ENCODE measurements around the gene VSIG10. TPM values are rescaled to one million over a fixed set of nuclear protein-coding genes. Genes with fewer than 3 reads are reported as not detected.
A peak's percentile ranks its signal among the peaks of the same experiment; 100 is the strongest.

Gene VSIG10
- total and polyA plus RNA-seq, 2 of the 13 experiments (the other 11 are each of a cell fraction or from before 2014, with no cell fraction given): 25.6 to 42.5 TPM

DNA sequence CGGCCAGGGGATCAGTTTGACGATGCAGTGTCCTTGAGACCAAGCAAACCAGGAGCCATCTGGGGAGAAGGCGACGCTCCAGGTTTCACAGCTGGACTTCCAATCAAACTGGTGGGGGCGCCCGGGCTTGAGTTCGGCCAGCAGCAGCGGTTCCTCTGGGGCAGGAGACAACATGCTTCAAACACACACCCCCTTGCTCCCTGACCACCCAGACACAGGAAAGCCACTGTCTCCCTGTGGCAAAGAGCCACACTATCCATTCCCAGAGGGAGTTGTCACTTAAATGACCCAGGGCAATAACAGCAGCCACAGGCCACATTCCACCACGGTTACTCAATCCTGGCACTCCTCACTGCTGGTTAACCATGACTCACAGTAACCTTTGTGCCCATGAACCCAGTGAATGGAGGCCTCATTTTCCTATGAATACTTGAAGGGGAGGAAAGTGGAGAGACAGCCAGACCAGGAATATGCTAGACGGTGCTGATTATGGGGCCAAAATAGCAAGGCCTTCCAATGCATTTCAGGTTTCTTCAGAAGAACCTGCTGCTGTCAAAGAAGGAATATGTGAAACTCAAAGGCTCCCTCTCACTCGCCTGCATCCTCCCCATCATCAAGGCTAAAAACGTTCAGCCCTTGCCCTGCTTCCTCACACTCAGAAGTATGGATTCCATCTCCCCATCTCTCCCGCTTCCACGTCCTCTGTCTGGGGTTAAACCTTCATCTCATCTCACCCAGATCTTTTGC is 51.3 kb downstream of the VSIG10 start (continued):
- TF ChIP-seq, protein P1, sequence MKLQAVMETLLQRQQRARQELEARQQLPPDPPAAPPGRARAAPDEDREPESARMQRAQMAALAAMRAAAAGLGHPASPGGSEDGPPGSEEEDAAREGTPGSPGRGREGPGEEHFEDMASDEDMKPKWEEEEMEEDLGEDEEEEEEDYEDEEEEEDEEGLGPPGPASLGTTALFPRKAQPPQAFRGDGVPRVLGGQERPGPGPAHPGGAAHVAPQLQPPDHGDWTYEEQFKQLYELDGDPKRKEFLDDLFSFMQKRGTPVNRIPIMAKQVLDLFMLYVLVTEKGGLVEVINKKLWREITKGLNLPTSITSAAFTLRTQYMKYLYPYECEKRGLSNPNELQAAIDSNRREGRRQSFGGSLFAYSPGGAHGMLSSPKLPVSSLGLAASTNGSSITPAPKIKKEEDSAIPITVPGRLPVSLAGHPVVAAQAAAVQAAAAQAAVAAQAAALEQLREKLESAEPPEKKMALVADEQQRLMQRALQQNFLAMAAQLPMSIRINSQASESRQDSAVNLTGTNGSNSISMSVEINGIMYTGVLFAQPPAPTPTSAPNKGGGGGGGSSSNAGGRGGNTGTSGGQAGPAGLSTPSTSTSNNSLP (IDR thresholded peaks at IDR 0.05; ENCODE audit: low read depth, low read length): peak; percentile 50; the same call in 1 of the 2 replicates
- TF ChIP-seq, protein P2, sequence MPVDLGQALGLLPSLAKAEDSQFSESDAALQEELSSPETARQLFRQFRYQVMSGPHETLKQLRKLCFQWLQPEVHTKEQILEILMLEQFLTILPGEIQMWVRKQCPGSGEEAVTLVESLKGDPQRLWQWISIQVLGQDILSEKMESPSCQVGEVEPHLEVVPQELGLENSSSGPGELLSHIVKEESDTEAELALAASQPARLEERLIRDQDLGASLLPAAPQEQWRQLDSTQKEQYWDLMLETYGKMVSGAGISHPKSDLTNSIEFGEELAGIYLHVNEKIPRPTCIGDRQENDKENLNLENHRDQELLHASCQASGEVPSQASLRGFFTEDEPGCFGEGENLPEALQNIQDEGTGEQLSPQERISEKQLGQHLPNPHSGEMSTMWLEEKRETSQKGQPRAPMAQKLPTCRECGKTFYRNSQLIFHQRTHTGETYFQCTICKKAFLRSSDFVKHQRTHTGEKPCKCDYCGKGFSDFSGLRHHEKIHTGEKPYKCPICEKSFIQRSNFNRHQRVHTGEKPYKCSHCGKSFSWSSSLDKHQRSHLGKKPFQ (CRISPR knock-in tag; IDR thresholded peaks at IDR 0.05; ENCODE audit: insufficient replicate concordance): no peak
- TF ChIP-seq, protein P3, sequence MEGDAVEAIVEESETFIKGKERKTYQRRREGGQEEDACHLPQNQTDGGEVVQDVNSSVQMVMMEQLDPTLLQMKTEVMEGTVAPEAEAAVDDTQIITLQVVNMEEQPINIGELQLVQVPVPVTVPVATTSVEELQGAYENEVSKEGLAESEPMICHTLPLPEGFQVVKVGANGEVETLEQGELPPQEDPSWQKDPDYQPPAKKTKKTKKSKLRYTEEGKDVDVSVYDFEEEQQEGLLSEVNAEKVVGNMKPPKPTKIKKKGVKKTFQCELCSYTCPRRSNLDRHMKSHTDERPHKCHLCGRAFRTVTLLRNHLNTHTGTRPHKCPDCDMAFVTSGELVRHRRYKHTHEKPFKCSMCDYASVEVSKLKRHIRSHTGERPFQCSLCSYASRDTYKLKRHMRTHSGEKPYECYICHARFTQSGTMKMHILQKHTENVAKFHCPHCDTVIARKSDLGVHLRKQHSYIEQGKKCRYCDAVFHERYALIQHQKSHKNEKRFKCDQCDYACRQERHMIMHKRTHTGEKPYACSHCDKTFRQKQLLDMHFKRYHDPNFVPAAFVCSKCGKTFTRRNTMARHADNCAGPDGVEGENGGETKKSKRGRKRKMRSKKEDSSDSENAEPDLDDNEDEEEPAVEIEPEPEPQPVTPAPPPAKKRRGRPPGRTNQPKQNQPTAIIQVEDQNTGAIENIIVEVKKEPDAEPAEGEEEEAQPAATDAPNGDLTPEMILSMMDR (CRISPR knock-in tag; IDR thresholded peaks at IDR 0.05): peak; percentile 46
- TF ChIP-seq ZNF615 (CRISPR knock-in tag; IDR thresholded peaks at IDR 0.05; ENCODE audit: borderline replicate concordance): peak; percentile 64; the same call in 1 of the 2 replicates
- TF ChIP-seq ZNF652 (CRISPR knock-in tag; IDR thresholded peaks at IDR 0.05; ENCODE audit: borderline replicate concordance, low read depth): peak; percentile 50; the same call in 1 of the 2 replicates
- peak; percentile 83 for TF ChIP-seq MIER2 (CRISPR knock-in tag; IDR thresholded peaks at IDR 0.05)
- TF ChIP-seq ZNF558 (CRISPR knock-in tag; IDR thresholded peaks at IDR 0.05; ENCODE audit: borderline replicate concordance): no peak
- peak; percentile 87 for TF ChIP-seq ZSCAN31 (CRISPR knock-in tag; IDR thresholded peaks at IDR 0.05; ENCODE audit: low read depth)
- 0 out of 2 replicates have a peak, but pooled peaks have one; percentile 6 for TF ChIP-seq ZBTB7A (CRISPR knock-in tag; IDR thresholded peaks at IDR 0.05)
- no peak for TF ChIP-seq ZNF562 (CRISPR knock-in tag; IDR thresholded peaks at IDR 0.05; ENCODE audit: borderline replicate concordance)
- no peak for TF ChIP-seq PRMT3 (CRISPR knock-in tag; IDR thresholded peaks at IDR 0.05; ENCODE audit: borderline replicate concordance, low read depth)
- TF ChIP-seq ZBTB3 (CRISPR knock-in tag; IDR thresholded peaks at IDR 0.05; ENCODE audit: borderline replicate concordance, low read depth): peak; percentile 44; the same call in 1 of the 2 replicates
- peak; percentile 78 for TF ChIP-seq SPEN (CRISPR knock-in tag; IDR thresholded peaks at IDR 0.05; ENCODE audit: low read depth)
- TF ChIP-seq ZNF839 (CRISPR knock-in tag; IDR thresholded peaks at IDR 0.05; ENCODE audit: borderline replicate concordance): no peak
- TF ChIP-seq, protein P4, sequence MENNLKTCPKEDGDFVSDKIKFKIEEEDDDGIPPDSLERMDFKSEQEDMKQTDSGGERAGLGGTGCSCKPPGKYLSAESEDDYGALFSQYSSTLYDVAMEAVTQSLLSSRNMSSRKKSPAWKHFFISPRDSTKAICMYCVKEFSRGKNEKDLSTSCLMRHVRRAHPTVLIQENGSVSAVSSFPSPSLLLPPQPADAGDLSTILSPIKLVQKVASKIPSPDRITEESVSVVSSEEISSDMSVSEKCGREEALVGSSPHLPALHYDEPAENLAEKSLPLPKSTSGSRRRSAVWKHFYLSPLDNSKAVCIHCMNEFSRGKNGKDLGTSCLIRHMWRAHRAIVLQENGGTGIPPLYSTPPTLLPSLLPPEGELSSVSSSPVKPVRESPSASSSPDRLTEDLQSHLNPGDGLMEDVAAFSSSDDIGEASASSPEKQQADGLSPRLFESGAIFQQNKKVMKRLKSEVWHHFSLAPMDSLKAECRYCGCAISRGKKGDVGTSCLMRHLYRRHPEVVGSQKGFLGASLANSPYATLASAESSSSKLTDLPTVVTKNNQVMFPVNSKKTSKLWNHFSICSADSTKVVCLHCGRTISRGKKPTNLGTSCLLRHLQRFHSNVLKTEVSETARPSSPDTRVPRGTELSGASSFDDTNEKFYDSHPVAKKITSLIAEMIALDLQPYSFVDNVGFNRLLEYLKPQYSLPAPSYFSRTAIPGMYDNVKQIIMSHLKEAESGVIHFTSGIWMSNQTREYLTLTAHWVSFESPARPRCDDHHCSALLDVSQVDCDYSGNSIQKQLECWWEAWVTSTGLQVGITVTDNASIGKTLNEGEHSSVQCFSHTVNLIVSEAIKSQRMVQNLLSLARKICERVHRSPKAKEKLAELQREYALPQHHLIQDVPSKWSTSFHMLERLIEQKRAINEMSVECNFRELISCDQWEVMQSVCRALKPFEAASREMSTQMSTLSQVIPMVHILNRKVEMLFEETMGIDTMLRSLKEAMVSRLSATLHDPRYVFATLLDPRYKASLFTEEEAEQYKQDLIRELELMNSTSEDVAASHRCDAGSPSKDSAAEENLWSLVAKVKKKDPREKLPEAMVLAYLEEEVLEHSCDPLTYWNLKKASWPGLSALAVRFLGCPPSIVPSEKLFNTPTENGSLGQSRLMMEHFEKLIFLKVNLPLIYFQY (CRISPR knock-in tag; IDR thresholded peaks at IDR 0.05; ENCODE audit: borderline replicate concordance): peak; percentile 71; the same call in 1 of the 2 replicates
- no peak for TF ChIP-seq RFX3 (CRISPR knock-in tag; IDR thresholded peaks at IDR 0.05)
- TF ChIP-seq, protein P5, sequence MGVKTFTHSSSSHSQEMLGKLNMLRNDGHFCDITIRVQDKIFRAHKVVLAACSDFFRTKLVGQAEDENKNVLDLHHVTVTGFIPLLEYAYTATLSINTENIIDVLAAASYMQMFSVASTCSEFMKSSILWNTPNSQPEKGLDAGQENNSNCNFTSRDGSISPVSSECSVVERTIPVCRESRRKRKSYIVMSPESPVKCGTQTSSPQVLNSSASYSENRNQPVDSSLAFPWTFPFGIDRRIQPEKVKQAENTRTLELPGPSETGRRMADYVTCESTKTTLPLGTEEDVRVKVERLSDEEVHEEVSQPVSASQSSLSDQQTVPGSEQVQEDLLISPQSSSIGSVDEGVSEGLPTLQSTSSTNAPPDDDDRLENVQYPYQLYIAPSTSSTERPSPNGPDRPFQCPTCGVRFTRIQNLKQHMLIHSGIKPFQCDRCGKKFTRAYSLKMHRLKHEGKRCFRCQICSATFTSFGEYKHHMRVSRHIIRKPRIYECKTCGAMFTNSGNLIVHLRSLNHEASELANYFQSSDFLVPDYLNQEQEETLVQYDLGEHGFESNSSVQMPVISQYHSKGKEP (CRISPR knock-in tag; IDR thresholded peaks at IDR 0.05): no peak
